GM12892 (cell line): ENCODE data around the gene ERVW-1.

Source experiments
- POLR2A ChIP-seq: IDR thresholded peaks from 2 replicates; pipeline ENCODE4 v1.6.1; 2011; ENCODE audit warnings: low read depth, low read length, control low read depth
- POLR2AphosphoS5 ChIP-seq: IDR thresholded peaks from 2 replicates; pipeline ENCODE4 v1.6.1; 2011; ENCODE audit warnings: low read depth, low read length, control low read depth
- TAF1 ChIP-seq: IDR thresholded peaks from 2 replicates; pipeline ENCODE4 v1.6.1; 2011; ENCODE audit warnings: low read depth, mild to moderate bottlenecking, control low read depth, low read length, borderline replicate concordance

GRCh38 chr7:92425311-92425947 is 52.3 kb downstream of the ERVW-1 start:
- no peak for TF ChIP-seq POLR2A
- no peak for TF ChIP-seq TAF1
- TF ChIP-seq POLR2AphosphoS5, result no peak
